GM18519 (cell line): ENCODE results near the gene ZNF273.
"Not testable (repeated sequence)": the region's sequence is repeated elsewhere in the genome, so short reads cannot be mapped to it uniquely, and the experiment has no call there.

ENCODE experiments used
- ATAC-seq: cut with Tn5 transposase; IDR thresholded peaks from one replicate; pipeline ENCODE4 v1.9.1; 2021; ENCODE audit warnings: mild to moderate bottlenecking, moderate library complexity; ENCODE audit not compliant: unreplicated experiment, low FRiP score

ZNF273 gene

GRCh38 chr7:64902806-64903721 lies at the start of gene ZNF273:
Gene ZNF273 (plus strand): TSS chr7:64903273. CDS start chr7:64903318, 45 bp downstream.
- ATAC-seq, result peak; percentile 98

- ATAC-seq, result no peak
Observed at GRCh38 chr7:64853679-64854078, 49.4 kb upstream of the ZNF273 start.

GRCh38 chr7:64854969-64855368 lies 48.1 kb upstream of the ZNF273 start:
- ATAC-seq, result no peak

DNA sequence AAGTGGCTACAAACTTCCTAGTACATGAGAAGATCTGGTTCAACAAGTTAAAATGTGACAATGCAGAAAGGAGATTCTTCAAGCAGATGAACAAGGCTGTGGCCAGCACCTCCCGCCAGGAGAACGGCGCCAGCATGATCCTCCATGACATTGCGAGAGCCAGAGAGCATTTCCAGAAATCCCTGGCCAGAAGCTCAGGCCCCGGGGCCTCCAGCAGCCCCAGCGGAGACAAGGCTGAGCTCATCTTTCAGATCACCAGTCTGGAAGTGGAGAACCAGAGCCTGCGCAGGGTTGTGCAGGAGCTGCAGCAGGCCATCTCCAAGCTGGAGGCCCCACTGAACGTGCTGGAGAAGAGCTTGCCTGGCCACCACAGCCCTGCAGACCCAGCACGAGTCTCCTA lies 40.1 kb upstream of the ZNF273 start:
- ATAC-seq, result no peak

- not testable (repeated sequence) for ATAC-seq
Observed at GRCh38 chr7:64863530-64863929, 39.5 kb upstream of the ZNF273 start.

DNA sequence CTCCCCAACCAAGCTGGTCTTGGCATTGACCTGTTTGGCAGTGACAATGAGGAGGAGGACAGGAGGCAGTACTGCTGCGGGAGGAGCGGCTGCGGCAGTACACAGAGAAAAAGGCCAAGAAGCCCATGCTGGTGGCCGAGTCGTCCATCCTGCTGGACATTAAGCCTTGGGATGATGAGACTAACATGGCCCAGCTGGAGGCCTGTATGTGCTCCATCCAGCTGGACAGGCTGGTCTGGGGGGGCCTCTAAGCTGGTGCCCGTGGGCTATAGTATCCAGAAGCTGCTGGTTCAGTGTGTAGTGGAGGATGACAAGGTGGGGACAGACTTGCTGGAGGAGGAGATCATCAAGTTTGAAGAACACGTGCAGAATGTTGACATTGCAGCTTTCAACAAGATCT lies 39.1 kb upstream of the ZNF273 start:
- no peak for ATAC-seq

DNA sequence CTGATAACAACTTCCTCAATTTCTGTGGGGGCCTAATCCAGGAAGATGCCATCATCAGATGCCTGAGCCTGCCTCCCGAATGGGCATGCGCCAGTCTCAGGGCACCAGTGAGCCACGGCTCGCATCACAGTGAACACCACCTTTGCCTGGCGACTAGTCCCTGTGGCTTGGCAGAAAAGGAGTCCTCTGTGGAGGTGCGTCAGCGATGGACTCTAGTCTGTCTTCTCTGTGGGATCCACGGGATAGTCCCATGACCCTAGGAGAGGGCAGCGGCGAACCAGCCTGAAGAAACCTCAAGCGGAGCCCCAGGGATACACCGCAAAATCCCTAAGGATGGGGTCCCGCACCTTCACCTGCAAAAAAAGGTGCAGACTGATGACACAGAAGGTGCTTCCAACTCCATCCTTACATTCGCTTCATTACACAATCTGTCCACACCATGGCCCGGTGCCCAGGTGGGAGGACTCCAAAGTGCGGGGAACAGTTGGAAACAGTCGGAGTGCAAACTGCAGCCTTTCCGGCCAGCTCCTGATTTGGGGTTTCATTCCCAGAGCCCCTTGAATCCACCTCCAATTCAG lies 35.1 kb upstream of the ZNF273 start:
- ATAC-seq, result no peak

GRCh38 chr7:64868499-64868898 lies 34.6 kb upstream of the ZNF273 start:
- ATAC-seq, result no peak

DNA sequence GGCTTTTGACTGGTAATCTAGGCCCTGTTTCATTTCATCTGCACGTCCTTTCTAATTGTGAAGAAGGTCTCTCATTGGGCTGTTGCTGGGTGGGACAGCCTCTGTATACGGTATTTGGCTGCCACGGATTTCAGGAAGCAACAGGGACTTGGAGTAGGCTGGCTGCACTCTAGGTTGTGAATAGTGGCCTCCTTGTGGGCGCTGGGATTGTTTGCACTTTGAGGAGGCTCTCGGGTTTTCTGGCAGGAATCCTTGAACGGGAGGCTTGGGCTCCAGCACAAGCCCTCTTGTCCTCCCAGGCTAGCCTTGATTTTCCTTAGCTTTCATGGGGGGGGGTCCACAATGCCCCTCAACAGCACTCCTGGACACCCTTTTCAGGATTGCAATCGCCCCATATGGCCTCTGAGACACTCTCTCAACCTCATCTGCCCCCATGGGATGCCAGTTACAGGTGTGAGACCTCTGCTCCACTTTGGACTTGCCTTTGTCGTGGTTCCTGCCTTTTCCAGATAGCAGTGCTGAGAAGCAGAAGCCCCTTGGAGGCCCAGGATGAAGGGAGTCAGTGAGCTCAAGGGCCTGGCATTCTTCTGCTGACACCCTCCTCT lies 33.9 kb upstream of the ZNF273 start:
- no peak for ATAC-seq

GRCh38 chr7:64869912-64870562 lies 33.0 kb upstream of the ZNF273 start:
- no peak for ATAC-seq

GRCh38 chr7:64870656-64871055 lies 32.4 kb upstream of the ZNF273 start:
- no peak for ATAC-seq

GRCh38 chr7:64871761-64872160 lies 31.3 kb upstream of the ZNF273 start:
- no peak for ATAC-seq

GRCh38 chr7:64872351-64873154 lies 30.5 kb upstream of the ZNF273 start:
- no peak for ATAC-seq

GRCh38 chr7:64873155-64873500 lies 29.9 kb upstream of the ZNF273 start:
- ATAC-seq, result no peak

- ATAC-seq, result no peak
Observed at GRCh38 chr7:64873517-64873916, 29.6 kb upstream of the ZNF273 start.

DNA sequence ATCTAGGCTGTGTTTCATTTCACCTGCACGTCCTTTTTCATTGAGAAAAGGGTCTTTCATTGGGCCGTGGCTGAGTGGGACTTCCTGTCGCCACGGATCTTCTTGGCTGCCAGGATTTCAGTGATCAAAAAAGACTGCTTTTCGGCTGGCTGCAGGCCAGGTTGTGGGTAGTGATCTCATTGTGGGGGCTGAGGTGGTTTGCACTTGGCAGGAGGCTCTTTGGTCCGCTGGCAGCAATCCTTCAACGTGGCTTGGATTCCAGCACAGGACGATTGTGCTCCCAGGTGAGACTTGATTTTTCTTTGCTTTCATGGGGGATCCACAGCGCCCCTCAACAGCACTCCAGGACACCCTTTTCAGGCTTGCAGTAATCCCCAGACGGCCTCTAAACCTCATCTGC lies 29.0 kb upstream of the ZNF273 start:
- no peak for ATAC-seq

- ATAC-seq, result no peak
Observed at GRCh38 chr7:64874562-64875250, 28.4 kb upstream of the ZNF273 start.

- no peak for ATAC-seq
Observed at GRCh38 chr7:64875258-64875657, 27.8 kb upstream of the ZNF273 start.

DNA sequence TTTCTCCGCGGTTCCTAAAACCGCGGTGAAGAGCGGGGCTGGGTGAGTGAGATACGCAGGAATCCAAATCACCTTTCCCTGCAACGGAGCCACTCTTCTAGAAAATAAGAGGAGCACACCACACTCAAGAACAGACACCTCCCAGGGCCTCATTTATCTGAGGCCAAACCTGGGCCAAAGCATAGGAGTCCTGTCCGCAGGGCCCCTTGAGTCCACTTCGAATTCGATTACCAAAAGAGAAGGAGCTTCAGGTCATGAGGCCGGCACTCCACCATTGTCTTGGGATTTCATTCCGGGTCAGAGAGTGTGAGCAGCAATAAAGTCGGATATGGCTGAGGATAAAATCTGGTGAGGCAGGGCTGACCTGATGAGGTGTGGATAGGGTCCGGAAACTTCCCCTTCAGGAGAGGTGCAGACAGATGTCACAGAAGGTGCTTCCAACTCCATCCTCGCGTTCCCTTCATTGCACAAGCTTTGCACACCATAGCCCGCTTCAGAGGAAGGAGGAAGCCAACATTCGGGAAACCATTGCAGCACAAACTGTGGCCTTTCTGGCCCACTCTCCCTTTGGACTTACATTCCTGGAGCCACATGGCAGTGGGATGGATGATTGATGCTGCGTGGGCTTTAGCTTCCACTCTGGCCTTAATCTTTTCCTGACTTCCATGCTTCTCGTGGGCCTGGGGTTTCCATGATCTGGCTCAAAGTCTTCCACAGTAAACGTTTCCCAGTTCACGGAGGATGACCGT lies 27.2 kb upstream of the ZNF273 start:
- no peak for ATAC-seq
